Eye (tissue), 1 donor: Measurements from ENCODE around the gene DYNC1I1.

Experiments
- DNase-seq: peaks from one replicate; pipeline ENCODE4 v3.0.0-alpha.2; 2015

DYNC1I1 gene

GRCh38 chr7:95976369-95977060 is 204.2 kb downstream of the DYNC1I1 start:
- DNase-seq: no peak

- DNase-seq: no peak
Observed at GRCh38 chr7:95977994-95978393, 205.6 kb downstream of the DYNC1I1 start.

GRCh38 chr7:95980167-95980566 is 207.8 kb downstream of the DYNC1I1 start:
- DNase-seq: peak; percentile 7

- DNase-seq: no peak
Observed at GRCh38 chr7:95980706-95981105, 208.4 kb downstream of the DYNC1I1 start.

- no peak for DNase-seq
Observed at GRCh38 chr7:95986178-95986764, 213.9 kb downstream of the DYNC1I1 start.

- DNase-seq: no peak
Observed at GRCh38 chr7:95989301-95989700, 216.9 kb downstream of the DYNC1I1 start.

- no peak for DNase-seq
Observed at GRCh38 chr7:95993380-95993779, 221.0 kb downstream of the DYNC1I1 start.

GRCh38 chr7:95996174-95996573 is 223.8 kb downstream of the DYNC1I1 start:
- no peak for DNase-seq

GRCh38 chr7:95996886-95997285 is 224.5 kb downstream of the DYNC1I1 start:
- no peak for DNase-seq

GRCh38 chr7:95997632-95998031 is 225.3 kb downstream of the DYNC1I1 start:
- no peak for DNase-seq

- DNase-seq: no peak
Observed at GRCh38 chr7:95999481-95999880, 227.1 kb downstream of the DYNC1I1 start.

- peak; percentile 65 for DNase-seq
Observed at GRCh38 chr7:96004578-96004977, 232.2 kb downstream of the DYNC1I1 start.

GRCh38 chr7:96005271-96005670 is 232.9 kb downstream of the DYNC1I1 start:
- DNase-seq: no peak

GRCh38 chr7:96009148-96009547 is 236.8 kb downstream of the DYNC1I1 start:
- DNase-seq: no peak

GRCh38 chr7:96013836-96014235 is 241.5 kb downstream of the DYNC1I1 start:
- DNase-seq: no peak

GRCh38 chr7:96014617-96015016 is 242.3 kb downstream of the DYNC1I1 start:
- peak; percentile 25 for DNase-seq

GRCh38 chr7:96016056-96016586 is 243.8 kb downstream of the DYNC1I1 start:
- no peak for DNase-seq

GRCh38 chr7:96016735-96017134 is 244.4 kb downstream of the DYNC1I1 start:
- DNase-seq: no peak

- DNase-seq: no peak
Observed at GRCh38 chr7:96017877-96018276, 245.5 kb downstream of the DYNC1I1 start.

- no peak for DNase-seq
Observed at GRCh38 chr7:96021568-96021967, 249.2 kb downstream of the DYNC1I1 start.

GRCh38 chr7:96023387-96023786 is 251.0 kb downstream of the DYNC1I1 start:
- DNase-seq: no peak

- DNase-seq: no peak
Observed at GRCh38 chr7:96026010-96026409, 253.7 kb downstream of the DYNC1I1 start.

GRCh38 chr7:96026611-96027010 is 254.3 kb downstream of the DYNC1I1 start:
- DNase-seq: no peak

GRCh38 chr7:96028729-96029128 is 256.4 kb downstream of the DYNC1I1 start:
- no peak for DNase-seq
